ENCODE measurements around the gene KCNK1.

KCNK1 gene

DNA sequence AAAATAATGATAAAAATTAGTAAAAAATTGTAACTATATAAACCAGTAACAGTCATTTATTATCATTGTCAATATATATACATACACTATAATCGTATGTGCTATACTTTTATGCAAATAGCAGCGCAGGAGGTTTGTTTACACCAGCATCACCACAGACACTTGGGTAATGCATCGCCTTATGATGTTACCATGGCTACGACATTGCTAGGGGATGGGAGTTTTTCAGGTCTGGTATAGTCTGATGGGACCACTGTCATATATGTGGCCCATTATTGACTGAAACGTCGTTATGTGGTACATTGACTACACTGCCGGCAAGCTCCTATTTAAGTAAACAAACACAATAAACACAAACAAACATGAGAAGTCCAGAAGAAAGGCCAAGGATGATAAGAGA lies 45.6 kb downstream of the KCNK1 start:
- no peak overlapping the region for H3K4me3 ChIP-seq (ENCODE audit: low read length)
- TF ChIP-seq, protein P1, sequence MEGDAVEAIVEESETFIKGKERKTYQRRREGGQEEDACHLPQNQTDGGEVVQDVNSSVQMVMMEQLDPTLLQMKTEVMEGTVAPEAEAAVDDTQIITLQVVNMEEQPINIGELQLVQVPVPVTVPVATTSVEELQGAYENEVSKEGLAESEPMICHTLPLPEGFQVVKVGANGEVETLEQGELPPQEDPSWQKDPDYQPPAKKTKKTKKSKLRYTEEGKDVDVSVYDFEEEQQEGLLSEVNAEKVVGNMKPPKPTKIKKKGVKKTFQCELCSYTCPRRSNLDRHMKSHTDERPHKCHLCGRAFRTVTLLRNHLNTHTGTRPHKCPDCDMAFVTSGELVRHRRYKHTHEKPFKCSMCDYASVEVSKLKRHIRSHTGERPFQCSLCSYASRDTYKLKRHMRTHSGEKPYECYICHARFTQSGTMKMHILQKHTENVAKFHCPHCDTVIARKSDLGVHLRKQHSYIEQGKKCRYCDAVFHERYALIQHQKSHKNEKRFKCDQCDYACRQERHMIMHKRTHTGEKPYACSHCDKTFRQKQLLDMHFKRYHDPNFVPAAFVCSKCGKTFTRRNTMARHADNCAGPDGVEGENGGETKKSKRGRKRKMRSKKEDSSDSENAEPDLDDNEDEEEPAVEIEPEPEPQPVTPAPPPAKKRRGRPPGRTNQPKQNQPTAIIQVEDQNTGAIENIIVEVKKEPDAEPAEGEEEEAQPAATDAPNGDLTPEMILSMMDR (conservative IDR thresholded peaks at IDR 0.05; ENCODE audit: low read length), result no peak
- DNase-seq (ENCODE audit: low read depth), result no peak

DNA sequence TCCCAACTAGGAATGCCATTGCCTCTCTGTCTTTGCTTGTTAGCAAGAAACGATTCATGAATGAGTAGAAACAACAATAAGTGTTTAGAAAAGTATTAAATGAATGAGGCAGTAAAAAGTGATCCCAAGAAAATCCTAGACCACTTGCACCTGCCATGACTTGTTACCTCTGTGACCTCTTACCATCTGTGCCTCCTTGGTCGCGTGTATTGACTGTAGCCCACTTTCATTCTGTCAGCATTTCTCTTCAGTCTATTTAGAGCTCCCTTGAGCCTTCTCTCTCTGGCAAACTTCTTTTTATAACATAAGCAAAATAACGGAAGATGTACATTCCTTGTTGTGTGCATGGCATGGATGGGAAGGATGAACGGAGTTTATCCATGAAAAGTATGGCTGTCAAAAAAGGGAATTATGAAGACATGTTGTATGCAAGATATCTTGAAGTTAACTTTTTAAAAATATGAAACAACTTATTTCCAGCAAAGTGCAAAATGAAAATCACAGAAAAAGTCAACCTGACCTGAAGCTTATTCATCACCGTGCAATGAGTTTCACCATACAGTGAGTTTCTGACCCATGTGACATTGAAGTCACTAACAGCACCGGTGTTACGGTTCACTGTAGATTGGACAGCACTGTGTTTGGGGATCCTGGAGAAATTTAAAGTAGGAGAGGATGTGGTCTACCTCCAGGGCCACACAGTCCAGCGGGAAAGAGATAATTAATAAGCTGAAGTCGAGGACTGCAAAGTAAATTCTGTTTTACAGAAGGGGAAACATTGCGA lies 47.7 kb downstream of the KCNK1 start:
- no peak for DNase-seq (ENCODE audit: low read depth)
- TF ChIP-seq, protein P1 (conservative IDR thresholded peaks at IDR 0.05; ENCODE audit: low read length), result no peak
- H3K4me3 ChIP-seq (ENCODE audit: low read length), result no peak overlapping the region

DNA sequence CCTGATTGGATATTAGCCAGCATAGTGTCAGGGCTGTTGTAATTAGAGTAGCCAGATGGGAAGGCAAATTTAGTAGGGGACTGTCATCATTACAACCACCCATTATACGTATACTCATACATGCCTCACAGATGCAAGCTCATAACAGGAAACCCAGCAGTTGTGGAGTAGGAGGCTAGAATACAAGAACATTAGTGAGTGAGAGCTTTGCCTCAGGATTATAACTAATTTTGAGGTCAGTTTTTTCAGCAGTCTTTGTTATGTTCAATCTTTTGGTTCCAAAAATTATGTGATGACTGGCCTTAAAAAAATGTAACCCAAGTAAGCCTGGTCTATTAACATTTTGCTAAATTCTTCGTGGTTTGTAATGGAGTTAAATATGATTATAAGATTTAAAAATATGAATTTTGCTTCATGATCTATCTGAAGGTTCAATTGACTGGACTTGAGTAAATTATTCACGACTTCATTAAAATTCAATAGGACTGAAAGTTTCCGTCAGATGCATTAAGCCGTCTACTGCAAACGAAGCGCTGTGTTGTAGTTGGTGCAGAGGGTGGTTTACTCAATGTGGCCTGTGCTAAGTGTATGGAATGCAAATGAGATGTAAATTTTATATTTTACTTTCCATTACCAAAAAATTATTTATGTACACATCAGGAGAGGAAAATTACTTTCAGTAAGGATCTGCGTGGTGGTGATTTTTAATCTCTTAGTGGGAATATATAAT lies 48.8 kb downstream of the KCNK1 start:
- TF ChIP-seq, protein P1 (conservative IDR thresholded peaks at IDR 0.05; ENCODE audit: low read length), result no peak
- DNase-seq (ENCODE audit: low read depth), result peak; percentile 19
- no peak overlapping the region for H3K4me3 ChIP-seq (ENCODE audit: low read length)

DNA sequence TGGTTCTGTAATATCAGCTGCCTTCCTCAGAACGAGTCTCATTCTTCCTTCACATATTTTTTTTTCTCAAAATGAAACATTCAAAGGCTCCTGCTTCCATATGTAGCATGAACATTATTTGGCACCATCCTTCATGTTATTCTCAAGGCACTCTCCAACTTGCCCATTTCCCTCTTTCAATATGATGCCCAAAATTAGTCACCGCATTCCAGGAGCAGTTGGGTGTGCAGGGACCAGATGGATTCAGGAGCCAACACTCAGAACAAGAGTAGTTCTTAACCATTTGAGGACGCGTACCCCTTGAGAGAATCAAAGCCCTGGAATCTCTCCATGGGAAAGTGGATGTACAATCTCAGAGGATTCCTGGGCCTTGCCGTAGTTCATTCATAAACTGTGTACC lies 50.3 kb downstream of the KCNK1 start:
- DNase-seq (ENCODE audit: low read depth), result no peak
- TF ChIP-seq, protein P1 (conservative IDR thresholded peaks at IDR 0.05; ENCODE audit: low read length), result no peak

DNA sequence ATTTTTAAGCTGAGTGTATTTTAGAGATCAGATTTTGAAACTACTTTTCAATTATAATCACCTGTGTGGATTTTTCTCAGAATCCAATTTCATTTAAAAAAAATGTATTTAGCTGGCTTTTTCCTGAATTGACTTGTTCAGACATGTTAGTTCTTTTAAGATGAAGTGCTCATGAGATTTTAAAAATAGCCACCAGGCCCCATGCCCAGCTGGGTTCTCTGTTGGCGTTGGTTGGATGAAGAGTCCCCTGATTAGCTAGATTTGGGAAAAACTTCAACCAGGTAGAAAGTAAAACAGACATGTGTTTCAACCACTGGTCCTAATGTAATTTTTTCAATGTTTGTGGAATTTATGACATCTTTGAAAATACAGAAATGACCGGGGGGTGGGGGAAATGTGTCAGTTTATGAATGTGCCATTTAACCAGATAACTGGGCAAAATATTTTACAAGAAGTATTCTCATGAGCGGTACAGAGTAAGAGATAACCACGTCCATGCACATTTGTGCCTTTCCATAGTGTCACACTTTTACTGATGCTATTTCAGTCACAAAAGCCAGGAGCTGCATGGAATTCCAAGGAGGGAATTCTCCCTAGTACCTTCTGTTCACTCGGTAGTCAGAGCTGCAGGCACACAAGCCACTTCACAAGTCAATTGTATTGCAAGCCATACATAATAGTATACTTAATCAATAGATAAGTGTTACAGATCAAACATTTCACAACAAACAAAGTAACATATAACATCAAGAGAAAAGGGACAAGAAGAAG lies 51.1 kb downstream of the KCNK1 start:
- no peak for DNase-seq (ENCODE audit: low read depth)
- TF ChIP-seq, protein P1 (conservative IDR thresholded peaks at IDR 0.05; ENCODE audit: low read length), result no peak
- H3K4me3 ChIP-seq (ENCODE audit: low read length), result no peak overlapping the region

More for the DNA sequence above, 50.3 kb downstream of the KCNK1 start:
- H3K4me3 ChIP-seq (ENCODE audit: low read length), result no peak overlapping the region

DNA sequence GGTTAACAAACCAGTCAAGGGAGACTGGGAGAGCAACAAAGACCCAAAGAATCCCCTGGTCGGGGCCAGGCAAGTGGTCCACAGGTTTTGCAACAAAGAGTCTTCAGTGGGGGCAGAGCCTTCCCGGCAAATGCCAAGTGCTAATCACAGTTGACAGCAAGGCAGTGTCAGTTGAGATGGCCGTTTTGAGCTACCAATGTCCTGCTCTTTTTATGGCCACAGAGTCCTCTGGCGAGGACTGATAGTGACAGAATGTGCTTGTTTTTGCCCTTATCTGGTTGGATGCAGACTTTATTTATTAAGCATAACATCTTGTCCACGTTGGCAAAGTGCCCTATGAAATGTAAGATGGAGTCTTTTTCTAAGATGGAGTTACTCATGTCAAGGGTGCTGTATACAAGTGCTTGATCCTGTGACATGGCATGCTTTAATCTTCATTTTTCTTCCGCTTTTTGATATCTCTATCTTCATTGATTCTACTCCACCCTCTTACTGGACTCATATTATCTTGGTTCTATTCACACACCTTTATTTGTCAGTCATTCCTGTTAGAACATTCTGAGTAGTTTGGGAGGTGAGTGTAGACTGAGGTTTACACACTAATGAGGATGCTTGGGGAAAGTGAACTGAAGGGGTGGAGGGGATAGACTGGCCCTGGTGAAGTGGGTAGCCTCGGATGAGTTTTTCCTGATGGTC lies 51.8 kb downstream of the KCNK1 start:
- no peak for DNase-seq (ENCODE audit: low read depth)
- TF ChIP-seq, protein P1 (conservative IDR thresholded peaks at IDR 0.05; ENCODE audit: low read length), result no peak
- no peak overlapping the region for H3K4me3 ChIP-seq (ENCODE audit: low read length)
